Articular chondrocyte of knee joint (primary cell): ENCODE results near the gene PREX1. TPM values are rescaled to one million over a fixed set of nuclear protein-coding genes. Genes with fewer than 3 reads are reported as not detected.

ENCODE experiments used
- total RNA-seq: library from RNA; depleted of rRNA; stranded (reverse); fragments of >200 nt; gene quantifications from 2 replicates; pipeline ENCODE4 v1.2.3, GENCODE V29; 2012

Gene PREX1
- total RNA-seq = 3.8 and 10.9 TPM in 2 replicates

GRCh38 chr20:48827855-48828733, at the start of gene PREX1:
TSS of gene PREX1 (minus strand) at chr20:48827999. CDS start at chr20:48827860, 139 bp downstream.

Other genes starting within 250 kb of the PREX1 start
- gene ARFGEF2, start 93.7 kb upstream of the PREX1 start, total RNA-seq = 46.5 and 46.6 TPM in 2 replicates
- 73.8 and 85.2 TPM in 2 replicates for gene CSE1L, start 218.3 kb upstream of the PREX1 start, total RNA-seq